Measurements from ENCODE around the gene TMEM269.

The TMEM269 gene

GRCh38 chr1:42784946-42785693, at the start of gene TMEM269:
TMEM269 (plus strand) TSS chr1:42784991; CDS start chr1:42789894, 4,903 bp downstream.
- peak; percentile 68 for DNase-seq

DNA sequence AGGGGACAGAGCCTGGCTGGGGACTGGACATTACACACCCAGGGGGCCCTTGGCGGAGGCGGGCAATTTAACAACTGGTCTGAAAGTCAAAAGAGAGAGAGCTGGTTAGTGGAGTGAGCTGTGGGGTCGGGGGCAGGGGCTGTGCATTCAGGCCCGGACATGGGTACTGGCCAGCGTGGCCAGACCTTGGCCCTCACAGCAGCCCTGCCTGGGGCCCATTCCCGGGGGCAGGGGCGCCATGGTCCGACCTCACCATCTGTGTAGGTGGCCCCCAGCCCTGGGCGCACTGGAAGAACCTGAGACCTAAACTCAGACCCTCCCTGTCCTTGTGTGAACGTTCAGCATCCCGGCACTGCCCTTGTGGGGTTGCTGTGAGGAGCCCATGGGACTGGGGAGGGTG, 49.7 kb upstream of the TMEM269 start:
- DNase-seq: no peak

DNA sequence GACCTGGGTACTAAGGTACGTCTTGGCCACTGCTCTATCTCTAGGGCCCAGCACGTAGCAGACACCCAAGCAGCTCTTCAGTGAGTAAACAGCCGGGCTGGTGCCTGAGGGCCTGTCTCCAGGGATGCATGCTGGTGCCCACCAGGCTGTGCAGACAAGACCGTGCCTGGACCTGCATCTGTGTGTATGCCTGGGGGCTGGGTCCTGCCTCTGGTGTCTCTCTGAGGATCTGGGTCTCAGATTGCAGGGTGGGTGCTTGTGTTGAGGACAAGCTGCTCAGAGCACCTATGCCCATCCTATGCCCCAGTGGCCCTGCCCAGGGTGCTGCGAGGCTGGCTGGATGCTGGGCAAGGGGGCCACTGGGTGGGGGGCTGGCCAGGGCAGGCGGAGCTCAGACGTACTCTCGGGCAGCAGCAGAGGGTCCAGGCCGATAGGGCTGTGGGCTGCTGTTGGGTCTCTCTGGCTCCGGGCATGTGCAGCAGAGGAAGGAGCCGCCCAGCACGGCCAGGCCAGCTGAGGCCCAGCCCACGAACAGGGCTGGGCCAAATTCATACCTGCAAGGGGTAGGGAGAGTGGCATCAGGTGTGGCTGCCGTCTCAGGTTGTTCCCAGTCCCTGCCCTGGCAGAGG, 49.2 kb upstream of the TMEM269 start:
- no peak for DNase-seq

DNA sequence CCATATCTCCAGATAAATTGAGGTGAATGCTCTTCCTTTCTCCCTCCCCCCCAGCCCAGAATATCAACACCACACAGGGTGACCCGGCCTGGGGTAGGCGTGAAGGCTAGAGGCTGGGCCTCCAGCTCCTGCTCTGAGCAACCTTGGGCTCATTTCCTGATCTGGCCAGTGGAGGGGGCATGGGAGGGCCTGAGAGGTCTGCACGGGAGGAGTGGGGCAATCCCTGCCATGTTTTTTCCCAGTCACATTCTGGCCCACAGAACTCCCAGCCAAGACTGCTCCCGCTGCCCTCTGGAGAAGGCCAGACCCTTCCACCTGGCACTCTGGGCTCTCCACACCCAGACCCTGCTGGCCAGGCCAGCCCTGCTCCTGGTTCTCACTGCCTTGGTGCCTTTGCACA, 48.6 kb upstream of the TMEM269 start:
- DNase-seq: no peak

DNA sequence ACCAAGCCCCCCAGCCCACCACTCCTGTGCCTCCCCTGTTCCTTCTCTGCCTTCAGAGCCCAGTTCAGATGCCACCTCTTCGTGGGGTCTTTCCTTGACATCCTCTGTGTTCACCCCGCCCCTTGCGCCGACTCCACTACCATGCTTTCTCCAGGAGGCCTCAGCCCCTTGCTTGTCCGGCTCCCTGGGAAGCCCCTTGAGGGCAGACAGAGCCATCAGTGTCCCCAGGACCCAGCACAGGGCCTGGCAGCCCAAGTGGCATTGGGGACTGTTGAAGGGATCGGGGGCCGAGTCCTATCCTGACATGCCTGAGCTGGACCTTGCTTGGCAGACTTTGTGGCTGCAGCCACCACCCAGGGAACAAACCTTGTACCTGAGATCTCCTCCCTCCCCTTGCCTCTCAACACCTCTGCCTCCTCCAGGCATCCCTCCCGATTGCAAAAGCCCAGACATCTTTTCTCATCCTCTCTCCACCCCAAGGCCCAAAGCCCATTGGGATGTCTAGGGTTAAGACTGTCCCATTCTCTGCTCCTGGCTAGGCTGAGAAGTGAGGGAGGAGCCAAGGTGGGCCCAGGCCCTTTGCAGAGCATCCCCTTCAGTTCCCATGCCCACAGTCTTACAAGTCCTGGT, 48.1 kb upstream of the TMEM269 start:
- DNase-seq: no peak

DNA sequence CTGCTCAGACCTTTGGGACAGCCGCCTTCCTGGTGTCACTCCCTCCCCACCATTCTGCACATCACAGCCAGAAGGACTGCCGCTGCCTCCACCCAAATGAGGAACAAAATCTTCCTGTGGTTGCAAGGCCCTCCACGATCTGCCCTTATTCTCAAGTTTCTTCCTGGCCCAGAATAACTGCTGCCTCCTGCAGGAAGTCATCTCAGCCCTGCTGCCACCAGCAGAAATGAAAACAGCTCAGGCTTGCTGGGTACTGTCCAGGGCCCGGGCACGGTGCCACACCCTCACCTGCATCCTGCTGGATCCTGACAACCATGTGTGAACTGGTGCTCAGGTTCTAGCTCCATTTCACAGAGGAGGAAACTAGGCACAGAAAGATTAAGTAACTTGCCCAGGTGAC, 47.5 kb upstream of the TMEM269 start:
- no peak for DNase-seq

DNA sequence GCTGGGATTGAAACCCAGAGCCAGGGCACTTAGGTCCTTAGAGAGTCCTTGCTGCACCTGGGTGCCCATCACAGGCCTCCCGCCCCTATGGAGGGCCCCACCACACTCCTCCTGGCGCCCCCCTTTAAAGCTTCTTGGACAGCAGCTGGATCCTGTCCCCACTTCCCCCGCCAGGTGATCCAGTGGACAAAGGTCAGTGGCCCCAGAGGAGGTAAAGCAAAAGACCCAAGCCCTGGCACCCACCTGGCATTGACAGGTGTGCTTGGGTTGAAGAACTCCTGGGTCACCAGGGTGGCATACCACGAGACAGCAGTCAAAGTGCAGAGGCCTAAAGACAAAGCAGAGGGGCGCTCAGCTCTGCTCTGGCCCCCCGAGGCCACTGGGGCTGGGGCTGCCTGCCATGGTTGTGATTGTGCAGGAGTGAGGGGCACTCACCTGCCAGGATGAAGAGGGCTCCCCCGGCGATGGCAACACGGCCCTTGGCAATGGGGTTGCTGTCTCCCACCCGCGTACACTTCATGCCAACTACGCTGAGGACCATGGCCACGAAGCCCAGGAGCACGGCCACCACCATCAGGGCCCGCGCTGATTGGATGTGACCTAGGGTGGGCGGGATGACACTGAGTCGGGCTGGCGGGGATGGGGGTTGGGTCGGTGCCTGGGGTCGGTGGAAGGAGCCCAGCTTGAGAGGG, 46.7 kb upstream of the TMEM269 start:
- no peak for DNase-seq

DNA sequence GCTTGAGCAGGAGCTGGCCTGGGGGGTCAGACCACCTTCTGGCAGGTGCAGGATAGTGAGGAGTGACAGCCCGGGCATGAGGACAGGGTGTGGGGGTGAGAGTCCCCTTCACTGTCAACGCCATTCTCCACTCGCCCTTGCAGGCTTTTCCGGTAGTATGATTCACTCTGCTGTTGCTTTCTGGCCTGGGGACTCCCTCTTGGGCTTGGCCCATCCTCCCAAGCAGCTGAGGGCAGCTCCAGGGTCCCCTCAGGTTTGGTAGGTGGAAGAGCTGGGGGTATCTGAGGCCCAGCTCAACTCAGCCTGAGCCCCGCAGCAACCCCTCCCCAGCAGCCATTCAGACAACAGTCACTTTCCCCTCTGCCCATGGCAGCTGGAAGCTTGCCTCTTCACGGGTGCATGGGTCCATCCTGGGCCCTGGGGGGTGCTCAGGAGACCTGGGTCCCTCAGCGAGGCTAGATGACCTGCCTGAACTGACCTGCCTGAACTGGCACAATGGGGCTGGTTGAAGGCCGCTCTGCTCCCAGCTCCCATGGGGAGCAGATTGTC, 46.0 kb upstream of the TMEM269 start:
- no peak for DNase-seq

DNA sequence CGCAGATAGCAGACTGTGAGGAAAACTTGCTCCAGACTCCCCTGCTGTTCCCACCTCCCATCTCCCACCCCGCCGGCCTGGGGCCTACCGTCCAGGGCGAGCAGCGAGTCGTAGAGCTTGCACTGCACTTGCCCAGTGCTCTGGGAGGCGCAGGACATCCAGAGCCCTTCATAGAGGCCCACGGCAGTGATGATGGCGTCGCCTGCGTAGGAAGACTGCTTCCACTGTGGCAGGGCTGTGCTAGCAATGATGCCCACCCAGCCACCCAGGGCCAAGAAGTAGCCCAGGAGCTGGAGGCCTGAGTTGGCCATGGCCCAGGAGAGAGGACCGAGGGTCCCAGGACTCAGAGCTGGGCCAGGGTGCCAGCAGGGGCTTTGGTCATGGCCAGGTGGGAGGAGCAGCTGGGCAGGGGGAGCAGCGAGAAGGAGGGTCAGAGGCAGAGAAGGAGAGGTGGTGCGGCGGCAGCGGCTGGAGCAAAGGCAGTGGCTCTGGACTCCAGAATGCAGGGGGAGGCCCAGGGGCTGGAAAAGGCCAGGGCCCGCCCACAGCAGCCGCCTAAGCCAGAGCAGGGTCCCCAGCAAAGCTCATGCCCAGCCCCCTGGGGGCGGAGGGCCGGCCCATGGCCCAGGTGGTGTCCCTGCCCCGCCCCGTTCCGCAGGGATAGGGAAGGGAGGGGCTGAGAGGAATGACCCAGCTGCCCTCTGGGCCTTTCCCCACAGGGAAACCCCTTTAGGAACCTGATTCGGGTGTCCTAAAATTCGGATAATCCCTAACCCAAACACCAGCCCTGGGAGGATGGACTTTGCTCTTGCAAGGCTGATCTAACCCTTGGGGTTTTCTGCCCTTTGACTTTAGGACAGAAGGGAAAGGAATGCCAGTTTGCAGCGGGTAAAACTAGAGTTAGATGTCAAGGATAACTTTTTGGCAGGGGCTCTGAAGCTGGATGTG, 44.8 kb upstream of the TMEM269 start, which contains the start of gene CLDN19:
Gene CLDN19 (minus strand): TSS at position 484 of the 948 bp plus-strand sequence. CDS start 173 bp downstream, at position 311.
- peak; percentile 54 for DNase-seq

GRCh38 chr1:42740851-42741580, 43.8 kb upstream of the TMEM269 start:
- DNase-seq: peak; percentile 55

- no peak for DNase-seq
Measured at GRCh38 chr1:42741706-42742105, 43.1 kb upstream of the TMEM269 start.

- no peak for DNase-seq
Measured at GRCh38 chr1:42742141-42742540, 42.6 kb upstream of the TMEM269 start.

DNA sequence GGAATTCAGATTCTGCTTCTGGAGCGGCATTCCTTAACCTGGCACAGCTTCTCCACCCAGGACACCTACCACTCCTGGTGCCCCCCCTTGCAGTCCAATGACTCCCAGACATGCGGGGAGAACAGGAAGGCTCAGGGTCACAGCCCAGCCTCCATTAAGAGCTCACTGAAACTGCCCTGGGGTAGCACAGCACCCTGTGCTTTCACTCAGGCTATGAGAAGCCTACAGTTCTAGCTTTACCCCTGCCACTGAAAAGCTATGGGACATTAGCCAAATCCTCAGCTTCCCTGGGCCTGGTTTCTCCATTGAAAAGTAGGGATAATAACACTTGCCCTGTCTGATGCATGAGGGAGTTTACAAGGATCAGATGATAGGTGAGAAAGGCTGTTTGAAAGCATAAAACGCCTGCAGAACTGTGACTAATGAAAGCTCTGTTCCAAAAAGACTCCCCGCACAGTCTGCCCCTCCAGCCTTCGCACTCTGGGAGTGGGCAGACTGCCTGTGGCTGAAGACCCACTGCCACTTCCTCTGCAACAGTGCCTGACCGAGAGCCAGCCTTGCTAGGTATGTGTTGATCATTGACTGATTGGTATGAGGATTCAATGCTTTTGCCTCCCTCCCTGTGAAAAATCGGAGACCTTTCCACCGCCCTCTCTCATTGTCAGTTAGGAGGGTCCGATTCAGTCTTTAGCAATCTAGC, 42.0 kb upstream of the TMEM269 start:
- DNase-seq: no peak

DNA sequence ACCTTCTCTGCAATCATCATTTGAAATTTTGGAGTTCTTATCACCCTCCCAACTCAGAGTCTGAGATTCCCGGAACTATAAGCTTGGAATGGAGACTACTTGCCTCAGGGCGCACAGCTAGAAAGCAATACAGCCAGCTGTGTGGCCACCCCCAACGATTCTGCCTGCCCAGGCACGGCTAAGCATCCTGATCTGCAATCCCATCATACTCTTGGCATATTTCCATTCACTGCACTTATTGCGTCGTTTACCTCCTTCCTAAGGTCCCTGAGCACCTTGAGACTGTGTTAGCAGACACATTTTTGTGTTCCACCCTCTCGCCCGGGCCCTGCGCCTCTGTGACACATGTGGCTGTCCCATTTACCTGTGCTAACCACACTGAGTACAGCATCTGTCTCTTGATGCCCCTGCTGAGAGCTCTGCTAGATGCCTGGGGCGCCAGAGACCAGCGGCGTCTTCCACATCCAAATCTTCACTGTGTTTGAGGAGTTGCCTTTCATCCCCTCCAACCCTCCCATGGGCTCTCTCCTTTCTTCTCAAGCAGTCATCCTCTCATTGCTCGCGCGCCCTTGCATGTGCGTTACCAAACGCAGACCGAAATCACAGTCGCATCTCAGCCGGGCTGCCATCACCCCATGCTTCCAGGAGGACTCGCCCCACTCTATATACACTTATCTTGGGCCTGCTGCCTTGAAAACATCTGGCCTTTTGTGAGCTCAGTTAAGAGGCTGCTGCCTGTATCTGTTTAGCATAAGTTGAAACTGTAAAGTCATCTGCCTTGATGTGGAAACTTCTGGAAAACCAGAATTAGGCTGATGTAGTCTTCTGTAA, 41.3 kb upstream of the TMEM269 start:
- no peak for DNase-seq

DNA sequence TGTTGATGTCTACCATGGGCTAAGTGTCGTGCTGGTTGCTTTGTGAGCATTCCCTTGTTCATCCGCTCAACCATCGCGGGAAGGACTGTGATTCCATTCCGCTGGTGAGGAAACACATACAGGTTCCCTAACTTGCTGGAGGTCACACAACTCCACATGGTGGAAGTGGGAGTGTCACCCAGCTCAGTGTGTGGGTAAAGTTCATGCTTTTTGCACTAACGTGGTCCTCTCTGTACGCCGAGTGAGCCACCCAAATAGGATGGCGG, 40.7 kb upstream of the TMEM269 start:
- no peak for DNase-seq

DNA sequence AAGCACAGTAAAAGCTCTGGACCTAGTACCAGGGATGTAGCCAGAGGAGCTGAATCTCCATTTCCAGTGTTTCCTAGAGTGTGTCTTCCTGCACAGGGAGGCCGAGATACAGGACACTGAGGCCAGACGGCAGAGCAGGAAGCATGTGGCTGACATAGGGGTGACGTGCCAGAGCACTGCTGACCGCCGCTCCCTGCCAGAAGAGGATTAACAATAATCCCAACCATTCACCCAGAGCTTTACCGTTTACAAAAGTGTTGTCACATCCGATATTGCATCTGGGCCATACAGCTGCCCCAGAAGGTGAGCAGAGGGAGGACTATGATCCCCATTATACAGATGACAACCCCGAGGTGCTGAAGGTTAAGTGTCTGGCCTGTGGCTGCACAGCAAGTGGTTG, 38.9 kb upstream of the TMEM269 start:
- DNase-seq: no peak

DNA sequence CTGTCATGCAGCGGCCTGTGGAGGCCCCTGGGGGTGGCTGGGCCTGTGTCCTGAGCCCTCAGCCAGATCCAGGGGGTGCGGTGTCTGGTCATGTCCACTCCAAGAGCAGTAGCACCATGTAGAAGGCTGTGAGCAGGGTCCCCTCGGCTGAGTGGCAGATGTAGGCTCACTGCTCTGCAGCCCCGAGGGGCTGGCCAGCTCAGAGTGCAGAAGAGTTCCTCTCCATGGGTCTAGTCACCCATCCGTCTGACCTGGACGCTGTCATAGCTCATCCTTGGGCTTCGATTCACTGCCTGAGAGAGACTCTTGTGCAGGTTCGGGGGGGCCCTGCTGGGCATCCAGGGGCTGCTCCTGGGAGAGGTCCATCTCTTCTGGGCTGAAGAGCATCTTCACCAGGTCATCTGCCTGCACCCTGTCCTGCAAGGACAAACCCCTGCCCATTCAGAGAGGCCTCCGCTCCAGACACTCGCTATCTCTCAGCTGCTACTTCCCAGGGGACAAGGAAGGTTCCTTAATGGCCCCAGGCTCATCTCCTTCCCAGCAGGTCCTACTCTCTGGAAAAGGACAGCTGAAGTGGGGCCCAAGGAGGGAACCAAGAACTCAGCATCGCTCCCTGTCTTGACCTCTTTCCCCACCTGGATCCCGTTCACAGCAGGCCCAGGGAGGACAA, 38.2 kb upstream of the TMEM269 start:
- DNase-seq: no peak

DNA sequence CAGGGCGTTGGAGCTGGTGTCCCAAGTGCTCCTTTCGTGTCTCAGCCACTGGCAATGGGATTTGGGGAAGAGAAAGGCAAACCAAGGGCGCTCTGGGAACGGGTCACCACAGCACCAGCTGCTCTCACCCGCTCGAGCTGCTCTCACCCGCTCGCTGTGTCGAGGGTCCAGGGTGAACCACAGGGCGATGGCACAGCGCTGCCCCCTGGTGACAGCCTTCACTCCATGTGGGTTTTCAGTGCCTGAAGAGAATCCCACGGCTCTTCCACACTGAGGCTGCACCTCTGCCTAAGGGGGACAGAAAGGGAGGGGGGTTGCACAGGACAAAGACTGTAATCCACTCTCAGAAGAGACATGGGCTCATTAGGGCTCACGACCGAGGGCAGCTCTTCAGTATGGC, 37.7 kb upstream of the TMEM269 start:
- DNase-seq: peak; percentile 81

DNA sequence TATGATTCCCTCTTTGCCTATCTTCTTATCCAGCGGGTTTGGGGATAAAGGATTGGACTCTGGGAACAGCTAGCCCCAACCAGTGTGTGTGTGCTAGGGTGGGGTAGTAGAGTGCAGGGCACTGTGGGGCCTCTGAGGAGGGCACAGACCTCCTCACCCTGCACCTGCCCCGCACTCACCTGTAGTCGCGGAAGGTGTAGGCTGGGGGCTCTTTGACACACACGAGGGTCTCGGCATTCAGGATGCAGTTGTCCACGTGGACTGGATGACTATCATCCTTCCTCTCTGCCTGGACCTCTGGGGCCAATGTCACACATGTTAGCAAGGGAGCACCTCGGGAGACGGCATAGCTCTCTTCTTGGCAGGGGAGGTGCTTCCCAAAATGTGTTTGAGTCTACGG, 36.8 kb upstream of the TMEM269 start:
- DNase-seq: no peak

Measured in retina (tissue), 1 donor.